ENCODE results near the gene SLC7A14.

- TF ChIP-seq HNF4G (IDR thresholded peaks at IDR 0.05; ENCODE audit: borderline replicate concordance, low read depth, low read length) (no peak), HNF4G (CRISPR knock-in tag; IDR thresholded peaks at IDR 0.05; ENCODE audit: borderline replicate concordance, low read depth) (no peak), POLR2A (IDR thresholded peaks at IDR 0.05; ENCODE audit: insufficient read depth in 1 of 2, low read depth in 2 of 2, low read length in 2 of 2) (no peak), RELA (CRISPR knock-in tag; IDR thresholded peaks at IDR 0.05) (no peak), RAD21 (CRISPR knock-in tag; IDR thresholded peaks at IDR 0.05) (no peak), CHD2 (IDR thresholded peaks at IDR 0.05; ENCODE audit: low read depth, low read length) (no peak), CTCF (CRISPR knock-in tag; IDR thresholded peaks at IDR 0.05) (no peak), ZNF24 (IDR thresholded peaks at IDR 0.05) (no peak), ZNF282 (IDR thresholded peaks at IDR 0.05; ENCODE audit: partially characterized antibody) (no peak), PREB (CRISPR knock-in tag; IDR thresholded peaks at IDR 0.05) (no peak), ETV5 (CRISPR knock-in tag; IDR thresholded peaks at IDR 0.05; ENCODE audit: borderline replicate concordance) (no peak), ARNT (IDR thresholded peaks at IDR 0.05) (no peak)
Observed at GRCh38 chr3:170599091-170599490, 13.2 kb upstream of the SLC7A14 start.
